H1 (cell line): ENCODE measurements around the gene SLIRP. TPM values are rescaled to one million over a fixed set of nuclear protein-coding genes. Genes with fewer than 3 reads are reported as not detected.

ENCODE experiments used
- CTCF ChIA-PET: fragments of 300-600 bp; sonication (Branson Sonifier 250); formaldehyde crosslinking; loops from one replicate; lab custom pipeline; 2021; ENCODE audit not compliant: partially characterized antibody; lab: Charles Lee
- POLR2A ChIA-PET: fragments of 300-600 bp; sonication (Branson Sonifier 250); formaldehyde crosslinking; loops from one replicate; lab custom pipeline; 2021; ENCODE audit warnings: inconsistent platforms; ENCODE audit not compliant: partially characterized antibody; lab: Charles Lee
- DNase-seq, 2 experiments: peaks; one replicate each; pipeline versions ENCODE4 v3.0.0 to v3.0.0-alpha.2; 2010 to 2022; ENCODE audit warnings: low spot score in 2 of 2, low read depth in 1 of 2, mixed read lengths in 1 of 2
- FAIRE-seq: peaks from 2 replicates; lab custom pipeline; 2011; peaks lifted over from hg19 to GRCh38; lab: Jason Lieb, UNC
- H2AFZ ChIP-seq: 2 replicates; pipeline ENCODE4 v1.8.1; 2012; ENCODE audit warnings: low read length, inconsistent platforms
- H2AK5ac ChIP-seq: 2 replicates; pipeline ENCODE4 v1.6.1; 2013; ENCODE audit warnings: low read depth, low read length
- H2BK120ac ChIP-seq: replicated peaks from 2 replicates; pipeline ENCODE3; 2013; ENCODE audit warnings: low read depth, low read length, inconsistent platforms
- H2BK12ac ChIP-seq: 2 replicates; pipeline ENCODE4 v1.6.1; 2013; ENCODE audit warnings: low read depth, low read length
- H2BK15ac ChIP-seq: 2 replicates; pipeline ENCODE4 v1.6.1; 2013; ENCODE audit warnings: low read length
- H2BK20ac ChIP-seq: 2 replicates; pipeline ENCODE4 v1.6.1; 2013; ENCODE audit warnings: low read length
- H2BK5ac ChIP-seq: 2 replicates; pipeline ENCODE4 v1.6.1; 2013; ENCODE audit warnings: low read depth, low read length
- H3K14ac ChIP-seq: 2 replicates; pipeline ENCODE4 v1.6.1; 2013; ENCODE audit warnings: inconsistent platforms; ENCODE audit not compliant: insufficient read length
- H3K18ac ChIP-seq: 2 replicates; pipeline ENCODE4 v1.6.1; 2013; ENCODE audit warnings: low read length; ENCODE audit errors: extremely low read depth
- H3K23ac ChIP-seq: 2 replicates; pipeline ENCODE4 v1.6.1; 2013; ENCODE audit warnings: inconsistent platforms; ENCODE audit not compliant: insufficient read length
- H3K23me2 ChIP-seq: 2 replicates; pipeline ENCODE4 v1.6.1; 2013; ENCODE audit warnings: low read depth, low read length
- H3K27ac ChIP-seq: 2 replicates; pipeline ENCODE4 v1.6.1; 2011; ENCODE audit warnings: low read depth, low read length, inconsistent platforms
- H3K27me3 ChIP-seq, 4 experiments: replicated peaks in 1 of 4; 1 replicate in 1 of 4; 2 replicates in 3 of 4; pipeline versions ENCODE4 v1.6.1 to v1.8.1; 2011 to 2013; ENCODE audit warnings: low read length in 3 of 4, mild to moderate bottlenecking in 3 of 4, inconsistent platforms in 2 of 4, mixed read lengths in 2 of 4, moderate library complexity in 1 of 4; ENCODE audit not compliant: control insufficient read depth in 3 of 4, insufficient read depth in 3 of 4; ENCODE audit errors: extremely low read depth in 1 of 4
- H3K36me3 ChIP-seq, 4 experiments: 2 replicates each; pipeline versions ENCODE4 v1.6.1 to v1.8.1; 2011 to 2013; ENCODE audit warnings: mild to moderate bottlenecking in 4 of 4, low read length in 3 of 4, moderate library complexity in 2 of 4, control low read depth in 1 of 4, inconsistent platforms in 1 of 4; ENCODE audit not compliant: insufficient read depth in 4 of 4, control insufficient read depth in 2 of 4
- H3K4ac ChIP-seq: replicated peaks from 2 replicates; pipeline ENCODE3; 2013; ENCODE audit warnings: low read length, low read depth, mixed read lengths, inconsistent platforms; ENCODE audit not compliant: insufficient read length
- H3K4me1 ChIP-seq, 4 experiments: replicated peaks in 1 of 4; 1 replicate in 1 of 4; 2 replicates in 3 of 4; pipeline versions ENCODE4 v1.6.1 to v1.8.1; 2011 to 2013; ENCODE audit warnings: low read length in 3 of 4, inconsistent platforms in 2 of 4, mixed read lengths in 1 of 4; ENCODE audit not compliant: insufficient read depth in 4 of 4, control insufficient read depth in 3 of 4
- H3K4me2 ChIP-seq, 2 experiments: 2 replicates each; pipeline versions ENCODE4 v1.6.1 to v1.8.1; 2011 to 2013; ENCODE audit warnings: low read depth in 2 of 2, low read length in 2 of 2, control low read depth in 1 of 2, inconsistent platforms in 1 of 2, mild to moderate bottlenecking in 1 of 2; ENCODE audit not compliant: insufficient read depth in 1 of 2
- H3K4me3 ChIP-seq, 4 experiments: fragments of 200-600, 300-600 bp in 1 of 4; sonication (generic), shearing (Covaris generic), sonication (Bioruptor Twin) in 1 of 4; 2 replicates each; pipeline versions ENCODE4 v1.5.1 to v1.8.1; 2011 to 2016; ENCODE audit warnings: low read length in 4 of 4, low read depth in 3 of 4, control low read depth in 2 of 4, inconsistent platforms in 2 of 4, mild to moderate bottlenecking in 2 of 4, mixed read lengths in 1 of 4, moderate library complexity in 1 of 4; ENCODE audit not compliant: insufficient read depth in 2 of 4; ENCODE audit errors: extremely low read depth in 1 of 4
- H3K56ac ChIP-seq: replicated peaks from 2 replicates; pipeline ENCODE3; 2013; ENCODE audit warnings: low read depth, mild to moderate bottlenecking, mixed read lengths, low read length, inconsistent platforms; ENCODE audit not compliant: insufficient read length
- H3K79me1 ChIP-seq: 2 replicates; pipeline ENCODE4 v1.6.1; 2013; ENCODE audit warnings: low read depth, low read length, control low read depth
- H3K79me2 ChIP-seq, 2 experiments: 2 replicates each; pipeline versions ENCODE4 v1.6.1 to v1.8.1; 2012 to 2013; ENCODE audit warnings: low read length in 2 of 2, mild to moderate bottlenecking in 2 of 2, inconsistent platforms in 1 of 2; ENCODE audit not compliant: insufficient read depth in 2 of 2, control insufficient read depth in 1 of 2
- H3K9ac ChIP-seq, 4 experiments: replicated peaks in 1 of 4; 1 replicate in 1 of 4; 2 replicates in 3 of 4; pipeline versions ENCODE4 v1.6.1 to v1.8.1; 2011 to 2013; ENCODE audit warnings: low read depth in 3 of 4, low read length in 3 of 4, control low read depth in 2 of 4, mild to moderate bottlenecking in 2 of 4, moderate library complexity in 2 of 4, inconsistent platforms in 1 of 4; ENCODE audit errors: extremely low read depth in 1 of 4
- H3K9me3 ChIP-seq, 2 experiments: 2 replicates each; pipeline versions ENCODE4 v1.6.1 to v1.8.1; 2012 to 2013; ENCODE audit warnings: mild to moderate bottlenecking in 2 of 2, moderate library complexity in 2 of 2, control low read depth in 1 of 2, inconsistent platforms in 1 of 2, low read depth in 1 of 2, low read length in 1 of 2, mixed read lengths in 1 of 2; ENCODE audit not compliant: insufficient read depth in 2 of 2
- H4K20me1 ChIP-seq, 2 experiments: replicated peaks in 1 of 2; 2 replicates each; pipeline versions ENCODE3 to v1.8.1; 2011 to 2013; ENCODE audit warnings: inconsistent platforms in 2 of 2, low read length in 2 of 2, mild to moderate bottlenecking in 1 of 2; ENCODE audit not compliant: insufficient read depth in 2 of 2, control insufficient read depth in 1 of 2
- H4K5ac ChIP-seq: 2 replicates; pipeline ENCODE4 v1.6.1; 2013; ENCODE audit warnings: low read length, low read depth, mixed read lengths, inconsistent platforms; ENCODE audit not compliant: insufficient read length
- H4K8ac ChIP-seq: 2 replicates; pipeline ENCODE4 v1.8.0; 2013; ENCODE audit warnings: mild to moderate bottlenecking, moderate library complexity, low read length, inconsistent platforms; ENCODE audit not compliant: insufficient read depth; ENCODE audit errors: extremely low read depth
- H4K91ac ChIP-seq: replicated peaks from 2 replicates; pipeline ENCODE3; 2013; ENCODE audit warnings: low read length, mixed read lengths, inconsistent platforms; ENCODE audit not compliant: insufficient read length
- ASH2L ChIP-seq: fragments of 200-600, 300-600 bp; sonication (generic); IDR thresholded peaks from one replicate; pipeline ENCODE4 v1.7.1; 2017; ENCODE audit warnings: low read length
- BCL11A ChIP-seq, 2 experiments: IDR thresholded peaks; one replicate each; pipeline ENCODE4 v1.6.1; 2011; ENCODE audit warnings: low read depth in 2 of 2, low read length in 2 of 2, mild to moderate bottlenecking in 2 of 2
- CEBPB ChIP-seq: IDR thresholded peaks from 2 replicates; pipeline ENCODE4 v1.6.1; 2012; ENCODE audit warnings: low read depth, low read length
- CHD2 ChIP-seq: IDR thresholded peaks from 2 replicates; pipeline ENCODE4 v1.6.1; 2012; ENCODE audit warnings: low read length, improper control_type of control experiment
- E2F6 ChIP-seq: IDR thresholded peaks from 2 replicates; pipeline ENCODE4 v1.6.1; 2012; ENCODE audit warnings: inconsistent platforms
- EGR1 ChIP-seq: IDR thresholded peaks from 2 replicates; pipeline ENCODE4 v1.6.1; 2011; ENCODE audit warnings: low read depth, low read length, borderline replicate concordance
- JUND ChIP-seq: IDR thresholded peaks from 2 replicates; pipeline ENCODE4 v1.6.1; 2011; ENCODE audit warnings: mild to moderate bottlenecking, improper control_type of control experiment, low read length
- KDM4A ChIP-seq: IDR thresholded peaks from one replicate; pipeline ENCODE4 v1.7.1; 2012; ENCODE audit warnings: low read depth, mild to moderate bottlenecking, moderate library complexity, low read length, inconsistent platforms; ENCODE audit not compliant: severe bottlenecking
- MAFK ChIP-seq: IDR thresholded peaks from 2 replicates; pipeline ENCODE4 v1.6.1; 2012; ENCODE audit warnings: low read depth, mild to moderate bottlenecking, improper control_type of control experiment, low read length
- POU5F1 ChIP-seq: IDR thresholded peaks from 2 replicates; pipeline ENCODE4 v1.6.1; 2011; ENCODE audit warnings: low read depth, mild to moderate bottlenecking, low read length, moderate library complexity
- TCF12 ChIP-seq: IDR thresholded peaks from 2 replicates; pipeline ENCODE4 v1.6.1; 2011; ENCODE audit warnings: low read depth, mild to moderate bottlenecking, low read length
- YY1 ChIP-seq: IDR thresholded peaks from 2 replicates; pipeline ENCODE4 v1.6.1; 2011; ENCODE audit warnings: low read depth, mild to moderate bottlenecking, low read length
- WGBS, 2 experiments: shearing (Covaris generic) in 1 of 2; methylation state at CpG; one replicate each; pipeline versions ENCODE4 v1.1.6 to v1.1.7; 2013 to 2015; ENCODE audit warnings: low lambda C conversion rate in 2 of 2, mixed read lengths in 2 of 2, inconsistent platforms in 1 of 2, low coverage in 1 of 2, missing lambda C conversion rate in 1 of 2; ENCODE audit not compliant: insufficient replicate concordance in 2 of 2, insufficient coverage in 1 of 2, insufficient read length in 1 of 2; ENCODE audit errors: extremely low coverage in 1 of 2, missing lambda C conversion rate in 1 of 2; 5-methylcytosine and 5-hydroxymethylcytosine counted together
- polyA plus RNA-seq, 7 experiments: library from polyadenylated mRNA; depleted of rRNA in 3 of 7; stranded (reverse) in 5 of 7; unstranded in 2 of 7; fragments of >200 nt in 5 of 7; fragments of 200-250 nt in 2 of 7; gene quantifications; 1 replicate in 5 of 7; 2 replicates in 1 of 7; 4 replicates in 1 of 7; pipeline versions ENCODE4 v1.2.1 to v1.2.3, GENCODE V29; 2011 to 2013; ENCODE audit warnings: missing spikeins in 2 of 7, mixed read lengths in 2 of 7
- total RNA-seq: library from RNA; stranded (reverse); fragmentation: NEBNext Ultra II Directional; extraction: Animal tissue kit (Norgen Biotek cat#: 25700); gene quantifications from 2 replicates; pipeline ENCODE4 v1.2.1, GENCODE V29; 2021

SLIRP gene
- total and polyA plus RNA-seq, 2 of the 8 experiments (the other 6 are each of a cell fraction or from before 2014, with no cell fraction given): 374 to 383 TPM

GRCh38 chr14:77714926-77715325 is 7.0 kb downstream of the SLIRP start:
- TF ChIP-seq CHD2 (no peak), BCL11A (IDR thresholded peaks at IDR 0.05; ENCODE audit: low read depth in 2 of 2, low read length in 2 of 2) (no peak), TCF12 (no peak), E2F6 (no peak), YY1 (no peak), MAFK (no peak), EGR1 (no peak), POU5F1 (no peak), KDM4A (no peak), ASH2L (no peak), JUND (no peak), CEBPB (no peak)
- FAIRE-seq: no peak
- H4K91ac ChIP-seq: no peak overlapping the region
- H4K20me1 ChIP-seq: peaks cover 6 to 11% of the 10 kb centered on the region in 2 experiments
- H3K23me2 ChIP-seq: no peaks in the 10 kb centered on the region
- H2BK5ac ChIP-seq: no peak overlapping the region
- H3K23ac ChIP-seq: no peak overlapping the region
- no peak overlapping the region for H3K18ac ChIP-seq
- H4K8ac ChIP-seq: no peak overlapping the region
- no peak overlapping the region for H3K4me2 ChIP-seq
- POLR2A ChIA-PET: interaction anchor here (0.9 to 2.2 kb wide), 4 partner anchors 9 to 27 kb away, joined by 4 to 5 read pairs (median 5); no protein-coding TSS in a partner anchor
- H2BK20ac ChIP-seq: no peak overlapping the region
- H3K79me2 ChIP-seq: peaks cover 6 to 44% of the 10 kb centered on the region in 2 experiments; a peak in 3 of 4 replicates
- H3K9me3 ChIP-seq: no peaks in the 10 kb centered on the region
- H3K9ac ChIP-seq: no peak overlapping the region
- no peak overlapping the region for H3K27ac ChIP-seq
- no peaks in the 10 kb centered on the region for H3K27me3 ChIP-seq
- no peak overlapping the region for H2BK120ac ChIP-seq
- no peak overlapping the region for H3K14ac ChIP-seq
- CTCF ChIA-PET: interaction anchor here (0.5 kb wide), 1 partner anchor 247 kb away, joined by 3 read pairs; no protein-coding TSS in a partner anchor
- WGBS, 2 experiments: 97% methylated on average over 6 of the region's 6 CpGs; no CpG with 5 or more reads in 1 of the 2 experiments
- H4K5ac ChIP-seq: no peak overlapping the region
- H3K4ac ChIP-seq: no peak overlapping the region
- H2AFZ ChIP-seq: no peak overlapping the region
- H3K36me3 ChIP-seq: peaks cover 21 to 89% (median 67%) of the 10 kb centered on the region in 4 experiments
- H2BK12ac ChIP-seq: no peak overlapping the region
- H3K56ac ChIP-seq: no peak overlapping the region
- no peak for DNase-seq
- no peak overlapping the region for H3K4me3 ChIP-seq
- H2BK15ac ChIP-seq: no peak overlapping the region
- H2AK5ac ChIP-seq: no peak overlapping the region
- H3K79me1 ChIP-seq: peaks cover 4% of the 10 kb centered on the region; the same call in 1 of the 2 replicates
- no peaks in the 10 kb centered on the region for H3K4me1 ChIP-seq
